Adrenal gland (tissue), 19 donors: ENCODE results near the gene UBE3A. TPM values are rescaled to one million over a fixed set of nuclear protein-coding genes. Genes with fewer than 3 reads are reported as not detected.
A peak's percentile ranks its signal among the peaks of the same experiment; 100 is the strongest.

Experiments used
- DNase-seq, 7 donors: peaks; one replicate each; pipeline ENCODE4 v3.0.0-alpha.2; 2019 to 2020
- H3K27ac ChIP-seq, 5 donors: fragments of 200-600 bp; sonication (generic) in 4 of 5; 1 replicate in 3 of 5; 2 replicates in 2 of 5; pipeline versions ENCODE4 v1.5.1 to v1.8.0; 2016 to 2020; ENCODE audit warnings: mild to moderate bottlenecking in 1 of 5
- H3K27me3 ChIP-seq: fragments of 200-600 bp; 2 replicates; pipeline ENCODE4 v1.8.0; 2021
- H3K36me3 ChIP-seq, 2 donors: fragments of 200-600 bp; replicated peaks in 1 of 2; 1 replicate in 1 of 2; 2 replicates in 1 of 2; pipeline versions ENCODE4 v1.5.1 to v1.8.0; 2018 to 2022
- H3K4me1 ChIP-seq, 2 donors: fragments of 200-600 bp; replicated peaks in 1 of 2; 1 replicate in 1 of 2; 2 replicates in 1 of 2; pipeline versions ENCODE4 v1.5.1 to v1.8.0; 2018 to 2021
- H3K4me3 ChIP-seq, 4 donors: fragments of 200-600 bp; sonication (generic) in 3 of 4; one replicate each; pipeline ENCODE4 v1.5.1; 2016 to 2018
- H3K9me3 ChIP-seq, 3 donors: fragments of 200-600 bp; sonication (generic) in 1 of 3; replicated peaks in 1 of 3; 1 replicate in 2 of 3; 2 replicates in 1 of 3; pipeline versions ENCODE4 v1.5.1 to v1.8.0; 2016 to 2021
- POLR2A ChIP-seq, 2 donors: fragments of 450-650 bp; IDR thresholded peaks; one replicate each; pipeline ENCODE4 v1.6.1; 2017; ENCODE audit warnings: antibody characterized with exemption in 2 of 2, mild to moderate bottlenecking in 2 of 2, moderate library complexity in 1 of 2
- WGBS, 4 donors: extraction: QIAGEN DNeasy Blood & Tissue Kit in 2 of 4; methylation state at CpG; one replicate each; pipeline versions ENCODE4 v1.1.5 to v1.1.7; 2013 to 2017; 5-methylcytosine and 5-hydroxymethylcytosine counted together
- intact Hi-C, 2 donors: fragments of 100-400 bp; cut with DNase I; formaldehyde crosslinking; loops; one replicate each; pipeline versions ENCODE4 v1.14.1 to v1.15.0; 2022 to 2023
- long read RNA-seq, 10 donors: library from polyadenylated mRNA in 3 of 10; unstranded in 2 of 10; stranded (forward) in 1 of 10; transcript quantifications; one replicate each; pipeline ENCODE4 v2.0.0 and lab custom pipeline, GENCODE V29; 2021 to 2026
- polyA plus RNA-seq, 3 donors: library from polyadenylated mRNA; stranded (reverse); fragments of 200-250 nt in 2 of 3; fragments of 350-450 nt in 1 of 3; fragmentation: Illumina TruSeq in 1 of 3; extraction: RNeasy Lipid Tissue Mini Kit (QIAGEN cat#74804) in 1 of 3; gene quantifications; one replicate each; pipeline ENCODE4 v1.2.3, GENCODE V29; 2013 to 2014
- total RNA-seq, 9 donors: library from RNA; depleted of rRNA in 4 of 9; stranded (reverse); fragments of >200 nt in 4 of 9; fragments of 120-200 nt in 1 of 9; fragmentation: NEBNext Ultra II Directional in 1 of 9; extraction: Animal tissue kit (Norgen Biotek cat#: 25700) in 1 of 9; gene quantifications; one replicate each; pipeline versions ENCODE4 v1.1.0 to v1.2.4, GENCODE V29; 2013 to 2023
- TF ChIP-seq, protein P1 (sequence below), 6 experiments: fragments of 450-650 bp in 4 of 6; fragments of 200-600 bp in 2 of 6; sonication (generic) in 1 of 6; IDR thresholded peaks; 1 replicate in 5 of 6; 2 replicates in 1 of 6; pipeline versions ENCODE4 v1.5.1 to v1.8.0; 2016 to 2021; ENCODE audit warnings: antibody characterized with exemption in 6 of 6, mild to moderate bottlenecking in 2 of 6, moderate library complexity in 1 of 6
- donor health status: healthy with polysubstance abuse.
- donor health status: Bipolar disorder and iron deficiency.
- donor health status: DM: yes; HTN: yes; CAD: no.
- donor health status: DM: no; HTN: no; CAD: no.
- donor health status: DM: no; HTN: no; CAD: no.
- donor health status: DM: yes; HTN: yes; CAD: no.

UBE3A gene
- total RNA-seq (100 to 1,000 TPM in 2 of 9 donors, 10 to 100 TPM in 7; 32.5 to 114 (median 85.8) TPM), polyA plus RNA-seq (10 to 100 TPM; 19.6 to 67.4 (median 24.5) TPM)
- long read RNA-seq, donor 1, full-length matches to known transcripts, result 6 of 6 reads
- long read RNA-seq, donor 1, partial matches to known transcripts, result 0 of 6 reads
- long read RNA-seq, donor 1, other reads (novel, unspliced or antisense), result 0 of 6 reads
- long read RNA-seq, donor 2, full-length matches to known transcripts, result 6 of 6 reads
- long read RNA-seq, donor 2, partial matches to known transcripts, result 0 of 6 reads
- long read RNA-seq, donor 2, other reads (novel, unspliced or antisense), result 0 of 6 reads
- long read RNA-seq, donor 3, full-length matches to known transcripts, result 8 of 8 reads
- long read RNA-seq, donor 3, partial matches to known transcripts, result 0 of 8 reads
- long read RNA-seq, donor 3, other reads (novel, unspliced or antisense), result 0 of 8 reads
- long read RNA-seq, donor 4, full-length matches to known transcripts, result 12 of 35 reads
- long read RNA-seq, donor 4, partial matches to known transcripts, result 16 of 35 reads
- long read RNA-seq, donor 4, other reads (novel, unspliced or antisense), result 7 of 35 reads
- long read RNA-seq, donor 5, full-length matches to known transcripts, result 102 of 138 reads
- long read RNA-seq, donor 5, partial matches to known transcripts, result 8 of 138 reads
- long read RNA-seq, donor 5, other reads (novel, unspliced or antisense), result 28 of 138 reads
- long read RNA-seq, donor 6, partial matches to known transcripts, result 6 of 8 reads
- long read RNA-seq, donor 6, other reads (novel, unspliced or antisense), result 2 of 8 reads
- long read RNA-seq, donor 7, full-length matches to known transcripts, result 2 of 2 reads
- long read RNA-seq, donor 7, partial matches to known transcripts, result 0 of 2 reads
- long read RNA-seq, donor 7, other reads (novel, unspliced or antisense), result 0 of 2 reads
- long read RNA-seq, donor 8, full-length matches to known transcripts, result 6 of 6 reads
- long read RNA-seq, donor 8, partial matches to known transcripts, result 0 of 6 reads
- long read RNA-seq, donor 8, other reads (novel, unspliced or antisense), result 0 of 6 reads
- long read RNA-seq, donor 9, full-length matches to known transcripts, result 3 of 10 reads
- long read RNA-seq, donor 9, partial matches to known transcripts, result 7 of 10 reads
- long read RNA-seq, donor 9, other reads (novel, unspliced or antisense), result 0 of 10 reads
- long read RNA-seq, donor 10, full-length matches to known transcripts, result 4 of 4 reads
- long read RNA-seq, donor 10, partial matches to known transcripts, result 0 of 4 reads
- long read RNA-seq, donor 10, other reads (novel, unspliced or antisense), result 0 of 4 reads

DNA sequence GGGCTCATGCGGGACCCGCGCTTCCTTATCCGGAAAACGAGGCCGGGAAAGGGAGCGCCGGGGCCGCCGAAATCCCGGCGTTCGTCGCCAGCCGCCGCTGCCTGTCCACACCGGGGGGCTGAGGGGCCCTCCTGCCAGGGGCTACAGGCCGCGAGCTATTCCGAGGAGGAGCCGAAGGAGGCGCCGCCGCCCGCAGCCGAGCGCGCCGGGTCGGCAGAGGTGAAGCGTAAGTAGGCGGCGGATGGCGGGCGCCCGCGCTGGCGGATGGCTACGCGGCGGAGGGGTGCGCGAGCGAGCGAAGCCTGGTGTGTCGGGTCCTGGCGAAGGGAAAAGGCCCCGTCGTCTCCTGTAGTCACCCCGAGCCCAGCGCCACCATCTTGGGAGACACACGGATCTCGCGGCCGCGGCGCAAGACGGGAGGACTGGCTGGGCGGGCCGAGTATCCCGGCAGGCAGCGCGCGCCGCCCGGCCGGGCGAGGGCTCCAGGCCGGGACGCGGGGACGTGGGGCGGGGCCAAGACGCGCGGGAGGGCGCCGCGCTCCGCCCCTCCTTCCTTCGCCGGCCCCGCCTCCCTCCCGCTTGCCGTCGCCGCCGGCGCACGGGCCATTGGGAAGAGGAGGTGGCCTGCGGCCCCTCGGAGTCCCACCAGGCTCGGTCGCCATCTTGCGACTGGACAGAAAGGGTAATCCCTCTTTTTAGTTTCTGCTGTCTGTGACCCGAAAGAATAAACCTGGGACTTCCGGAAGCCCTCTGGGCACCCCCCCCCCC is at the start of gene UBE3A:
TSS of gene UBE3A (minus strand) at position 424 of the 768 bp plus-strand sequence. CDS start 29,917 bp downstream, outside the sequence.
- peak; percentile 42 to 84 for TF ChIP-seq POLR2A (IDR thresholded peaks at IDR 0.05)
- TF ChIP-seq, protein P1, sequence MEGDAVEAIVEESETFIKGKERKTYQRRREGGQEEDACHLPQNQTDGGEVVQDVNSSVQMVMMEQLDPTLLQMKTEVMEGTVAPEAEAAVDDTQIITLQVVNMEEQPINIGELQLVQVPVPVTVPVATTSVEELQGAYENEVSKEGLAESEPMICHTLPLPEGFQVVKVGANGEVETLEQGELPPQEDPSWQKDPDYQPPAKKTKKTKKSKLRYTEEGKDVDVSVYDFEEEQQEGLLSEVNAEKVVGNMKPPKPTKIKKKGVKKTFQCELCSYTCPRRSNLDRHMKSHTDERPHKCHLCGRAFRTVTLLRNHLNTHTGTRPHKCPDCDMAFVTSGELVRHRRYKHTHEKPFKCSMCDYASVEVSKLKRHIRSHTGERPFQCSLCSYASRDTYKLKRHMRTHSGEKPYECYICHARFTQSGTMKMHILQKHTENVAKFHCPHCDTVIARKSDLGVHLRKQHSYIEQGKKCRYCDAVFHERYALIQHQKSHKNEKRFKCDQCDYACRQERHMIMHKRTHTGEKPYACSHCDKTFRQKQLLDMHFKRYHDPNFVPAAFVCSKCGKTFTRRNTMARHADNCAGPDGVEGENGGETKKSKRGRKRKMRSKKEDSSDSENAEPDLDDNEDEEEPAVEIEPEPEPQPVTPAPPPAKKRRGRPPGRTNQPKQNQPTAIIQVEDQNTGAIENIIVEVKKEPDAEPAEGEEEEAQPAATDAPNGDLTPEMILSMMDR (IDR thresholded peaks at IDR 0.05), result peak in 3 of 6 experiments; percentile 21 to 33 (median 26)
- Histone ChIP-seq H3K27ac (peak within 1 kb of the TSS; percentile 84 to 100 (median 99)), H3K4me3 (peak within 1 kb of the TSS; percentile 75 to 99 (median 84)), H3K27me3 (no peaks in the 10 kb centered on the region), H3K36me3 (no peaks in the 10 kb centered on the region), H3K4me1 (peaks cover 10 to 33% of the 10 kb centered on the region in 2 donors), H3K9me3 (no peaks in the 10 kb centered on the region)
- peak; percentile 91 to 93 (median 92) for DNase-seq
- intact Hi-C loops, result loop anchor here in 1 of 2 donors (10.0 kb wide), 1 partner anchor 94 kb away; no protein-coding TSS in a partner anchor
- WGBS, 4 donors, result 0 to 3% (median 0%) methylated on average over 6 to 97 of the region's 97 CpGs

DNA sequence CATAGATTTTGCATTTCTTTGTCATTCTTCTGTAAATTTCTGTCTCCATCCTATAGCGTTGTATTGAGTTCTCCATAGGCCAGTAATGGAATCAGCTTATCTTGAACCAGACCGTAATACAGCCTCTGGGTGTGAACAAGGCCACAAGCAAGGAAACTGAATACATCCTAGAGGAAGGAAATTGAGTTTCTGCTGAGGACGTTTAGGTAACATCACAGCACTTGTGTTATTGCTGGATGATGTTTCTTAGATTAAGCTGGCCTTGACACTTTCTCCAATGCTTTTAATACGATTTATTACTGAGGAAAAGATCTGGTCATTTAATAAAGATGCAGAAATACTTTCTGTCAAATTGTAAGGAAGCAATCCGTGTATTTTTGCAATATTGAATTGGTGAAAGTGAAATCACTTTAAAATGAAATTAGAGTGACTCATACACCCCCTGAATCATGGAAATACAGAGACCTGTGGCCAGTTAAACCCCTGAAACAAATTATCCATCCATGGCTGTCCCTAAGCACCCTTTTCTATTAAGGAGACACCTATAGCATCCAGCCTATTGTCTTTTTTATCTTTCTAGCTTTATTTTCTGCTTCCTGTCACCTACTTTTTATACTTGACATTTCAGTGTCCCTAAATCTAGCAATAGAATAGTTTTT is 48.5 kb upstream of the UBE3A start:
- intact Hi-C loops, result no loop called here
- Histone ChIP-seq H3K36me3 (no peaks in the 10 kb centered on the region), H3K27me3 (no peaks in the 10 kb centered on the region), H3K4me1 (no peaks in the 10 kb centered on the region), H3K4me3 (no peak overlapping the region), H3K9me3 (no peaks in the 10 kb centered on the region), H3K27ac (no peak overlapping the region)
- WGBS, 4 donors, result 33 to 44% (median 40%) methylated on average over 5 of the region's 5 CpGs
- no peak for DNase-seq
- TF ChIP-seq, protein P1 (IDR thresholded peaks at IDR 0.05), result no peak
- no peak for TF ChIP-seq POLR2A (IDR thresholded peaks at IDR 0.05)

DNA sequence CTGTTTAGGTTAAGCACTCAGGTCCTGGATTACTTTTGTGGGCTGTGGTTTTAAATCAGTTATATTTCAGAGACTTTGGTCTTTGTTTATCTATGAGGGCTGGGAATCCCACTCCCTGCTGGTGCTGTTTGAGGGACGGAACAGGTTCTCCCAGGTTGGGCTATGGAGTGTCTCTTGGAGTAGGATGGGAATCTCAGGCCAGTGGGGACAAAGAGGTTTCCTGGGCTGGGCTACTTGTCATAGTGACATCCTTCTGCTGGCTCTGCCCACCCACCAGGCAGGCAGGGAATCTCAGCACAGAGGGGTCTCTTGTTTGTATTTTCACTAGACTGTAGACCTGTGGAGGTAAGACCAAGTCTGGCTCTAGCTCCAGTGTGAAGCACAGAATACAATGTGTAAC is 47.2 kb upstream of the UBE3A start:
- Histone ChIP-seq H3K4me3 (no peak overlapping the region), H3K36me3 (no peaks in the 10 kb centered on the region), H3K27me3 (no peaks in the 10 kb centered on the region), H3K27ac (no peak overlapping the region), H3K4me1 (no peaks in the 10 kb centered on the region), H3K9me3 (no peaks in the 10 kb centered on the region)
- WGBS, 4 donors, result 75 to 89% (median 84%) methylated on average over 1 of the region's 1 CpG
- TF ChIP-seq, protein P1 (IDR thresholded peaks at IDR 0.05), result no peak
- TF ChIP-seq POLR2A (IDR thresholded peaks at IDR 0.05), result no peak
- intact Hi-C loops, result no loop called here
- DNase-seq, result no peak
